HK-2 (cell line): ENCODE data around the gene RFPL4A.
A peak's percentile ranks its signal among the peaks of the same experiment; 100 is the strongest.
"Not testable (repeated sequence)": the region's sequence is repeated elsewhere in the genome, so short reads cannot be mapped to it uniquely, and the experiment has no call there.

ENCODE experiments used
- DNase-seq: peaks from one replicate; pipeline ENCODE4 v3.0.0-alpha.2; 2018; ENCODE audit not compliant: unreplicated experiment

RFPL4A gene

DNA sequence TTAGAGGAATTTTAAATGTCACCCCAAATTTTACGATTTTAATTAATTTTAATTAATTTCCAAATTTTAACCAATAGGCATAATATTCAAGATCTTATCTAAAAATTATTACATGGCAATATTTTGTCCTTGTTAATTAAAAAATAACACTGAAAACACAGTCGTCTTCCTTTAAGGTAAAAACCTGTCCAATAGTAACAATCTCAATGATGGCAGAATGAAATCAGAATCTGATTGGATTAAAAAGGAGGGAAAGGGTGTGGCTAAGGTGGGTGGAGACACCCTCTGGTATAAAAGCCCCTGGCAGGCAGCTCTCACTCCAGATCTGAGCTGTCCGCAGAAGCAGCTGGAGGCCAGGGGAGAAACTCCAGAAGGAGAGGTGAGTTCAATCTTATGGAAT lies at the start of gene RFPL4A:
Gene RFPL4A, plus strand, starts transcription at position 301 of the 400 bp plus-strand sequence. CDS start 2,704 bp downstream, outside the sequence.
- not testable (repeated sequence) for DNase-seq

DNA sequence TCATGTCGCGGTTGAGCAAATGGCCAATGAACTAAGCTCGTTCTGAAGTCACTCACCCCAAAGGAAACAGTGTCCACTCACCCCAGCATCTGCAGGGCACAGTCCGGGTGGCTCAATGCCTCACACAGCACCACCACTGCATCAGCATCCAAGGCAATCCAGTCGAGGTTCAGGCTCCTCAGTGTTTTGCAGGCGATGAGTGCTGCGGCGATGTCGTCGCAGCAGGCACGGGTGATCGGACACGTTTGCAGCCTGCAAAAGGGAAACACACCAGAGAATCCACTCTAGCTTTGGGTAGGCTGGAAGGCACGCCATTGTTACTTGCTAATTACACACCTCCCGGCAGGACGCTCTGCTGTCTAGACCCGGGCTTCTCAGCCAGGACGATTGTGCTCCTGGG lies 47.2 kb upstream of the RFPL4A start:
- no peak for DNase-seq

DNA sequence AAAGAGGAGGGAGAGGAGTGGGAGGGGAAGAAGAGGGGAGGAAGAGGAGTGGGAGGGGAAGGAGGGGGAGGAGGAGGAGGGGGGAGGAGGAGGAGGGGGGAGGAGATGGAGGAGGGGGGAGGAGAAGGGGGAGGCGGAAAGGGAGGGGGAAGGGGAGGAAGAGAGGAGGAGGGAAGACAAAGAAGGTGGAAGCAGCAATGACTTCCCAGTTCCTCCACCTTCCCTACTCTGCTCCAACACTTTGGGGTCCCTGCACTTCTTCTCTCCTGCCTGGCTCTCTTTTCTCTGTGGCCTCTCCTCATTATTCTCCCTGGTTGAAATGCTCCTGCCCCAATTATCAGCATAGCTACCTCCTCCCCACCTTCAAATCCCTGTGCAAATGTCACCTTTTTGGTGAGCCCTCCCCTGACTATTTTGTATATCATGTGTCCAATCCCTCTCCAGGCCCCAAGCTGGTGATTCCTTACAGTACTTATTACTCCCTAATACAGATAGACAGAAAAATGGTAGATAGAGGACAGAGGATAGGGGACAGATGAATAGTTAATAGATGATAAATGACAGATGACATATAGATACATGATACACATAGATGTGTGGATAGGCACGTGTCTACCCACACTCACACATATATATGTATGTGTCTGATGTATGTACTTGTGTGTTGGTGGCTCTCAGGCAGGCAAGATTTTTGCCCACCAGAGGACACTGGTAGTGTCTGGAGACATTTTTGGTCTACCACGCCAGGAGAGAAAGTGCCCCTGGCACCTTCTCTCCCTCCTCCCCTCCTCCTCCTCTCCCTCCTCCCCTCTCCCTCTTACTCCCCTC lies 45.9 kb upstream of the RFPL4A start:
- no peak for DNase-seq

DNA sequence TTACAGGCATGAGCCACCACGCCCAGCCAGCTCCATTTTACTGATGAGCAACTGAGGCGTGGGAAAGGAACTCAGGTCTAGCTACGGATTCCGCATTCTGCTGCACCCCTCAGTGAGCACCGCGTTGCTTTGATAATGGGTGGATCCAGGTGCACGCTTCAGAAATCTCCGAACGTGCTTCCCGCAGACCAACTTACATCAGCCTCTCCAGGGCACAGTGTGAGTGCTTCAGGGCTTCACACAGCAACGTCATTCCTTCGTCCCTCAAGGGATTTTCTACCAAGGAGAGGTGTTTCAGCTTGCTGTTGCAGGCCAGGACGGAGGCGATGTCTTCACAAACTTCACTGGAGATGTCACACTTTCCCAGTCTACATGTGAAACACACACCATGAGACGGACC lies 42.4 kb upstream of the RFPL4A start:
- no peak for DNase-seq

- DNase-seq, result no peak
Measured at GRCh38 chr19:55717251-55717650, 41.6 kb upstream of the RFPL4A start.

DNA sequence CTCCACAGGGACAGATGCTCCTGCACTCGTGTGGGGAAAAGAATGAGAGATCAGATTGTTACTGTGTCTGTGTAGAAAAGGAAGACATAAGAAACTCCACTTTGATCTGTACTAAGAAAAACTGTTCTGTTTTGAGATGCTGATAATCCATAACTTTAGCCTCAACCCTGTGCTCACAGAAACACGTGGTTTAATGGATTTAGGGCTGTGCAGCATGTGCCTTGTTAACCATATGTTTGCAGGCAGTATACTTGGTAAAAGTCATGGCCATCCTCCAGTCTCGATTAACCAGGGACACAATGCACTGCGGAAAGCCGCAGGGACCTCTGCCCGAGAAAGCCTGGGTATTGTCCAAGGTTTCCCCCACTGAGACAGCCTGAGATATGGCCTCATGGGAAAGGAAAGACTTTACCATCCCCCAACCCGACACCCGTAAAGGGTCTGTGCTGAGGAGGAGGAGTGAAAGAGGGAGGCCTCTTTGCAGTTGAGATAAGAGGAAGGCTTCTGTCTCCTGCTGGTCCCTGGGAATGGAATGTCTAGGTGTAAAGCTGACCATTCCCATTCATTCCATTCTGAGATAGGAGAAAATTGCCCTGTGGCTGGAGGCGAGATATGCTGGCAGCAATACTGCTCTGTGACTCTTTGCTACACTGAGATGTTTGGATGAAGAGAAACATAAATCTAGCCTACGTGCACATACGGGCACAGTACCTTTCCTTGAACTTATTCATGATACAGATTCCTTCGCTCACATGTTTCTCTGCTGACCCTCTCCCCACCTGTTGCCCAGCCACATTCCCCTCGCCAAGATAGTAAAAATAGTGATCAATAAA lies 40.8 kb upstream of the RFPL4A start:
- DNase-seq, result not testable (repeated sequence)

GRCh38 chr19:55720214-55720746 lies 38.6 kb upstream of the RFPL4A start:
- DNase-seq, result no peak

DNA sequence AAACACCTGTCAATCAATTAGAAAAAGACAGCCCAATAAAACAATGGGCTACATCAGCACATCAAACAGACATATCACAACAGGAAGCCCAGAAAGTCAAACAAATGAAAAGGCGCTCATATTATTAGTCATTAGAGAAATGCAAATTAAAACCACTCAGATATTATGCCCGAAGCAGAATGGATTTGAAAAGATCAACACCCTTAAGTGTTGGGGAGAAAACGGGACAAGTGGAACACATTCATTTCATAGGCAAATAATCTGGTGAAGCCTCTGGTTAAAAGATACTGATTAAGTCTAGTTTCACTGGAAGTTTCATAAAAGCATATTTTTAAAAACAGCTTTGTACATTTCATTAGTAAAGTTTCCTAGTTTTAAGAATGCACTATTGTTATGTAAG lies 38.1 kb upstream of the RFPL4A start:
- no peak for DNase-seq

DNA sequence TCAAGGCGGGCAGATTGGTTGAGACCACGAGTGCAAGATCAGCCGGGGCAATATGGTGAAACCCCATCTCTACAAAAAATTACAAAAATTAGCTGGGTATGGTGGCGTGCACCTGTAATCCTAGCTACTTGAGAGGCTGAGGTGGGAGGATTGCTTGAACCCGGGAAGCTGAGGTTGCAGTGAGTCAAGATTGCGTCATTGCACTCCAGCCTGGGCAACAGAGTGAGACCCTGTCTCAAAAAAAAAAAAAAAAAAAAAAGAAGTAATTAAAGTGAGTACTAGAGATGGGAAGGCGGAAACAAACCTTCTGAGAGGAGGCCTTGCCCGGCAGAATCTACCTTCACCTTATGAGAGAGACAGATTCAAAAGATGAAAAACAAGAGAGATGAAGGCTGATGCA lies 35.4 kb upstream of the RFPL4A start:
- no peak for DNase-seq

DNA sequence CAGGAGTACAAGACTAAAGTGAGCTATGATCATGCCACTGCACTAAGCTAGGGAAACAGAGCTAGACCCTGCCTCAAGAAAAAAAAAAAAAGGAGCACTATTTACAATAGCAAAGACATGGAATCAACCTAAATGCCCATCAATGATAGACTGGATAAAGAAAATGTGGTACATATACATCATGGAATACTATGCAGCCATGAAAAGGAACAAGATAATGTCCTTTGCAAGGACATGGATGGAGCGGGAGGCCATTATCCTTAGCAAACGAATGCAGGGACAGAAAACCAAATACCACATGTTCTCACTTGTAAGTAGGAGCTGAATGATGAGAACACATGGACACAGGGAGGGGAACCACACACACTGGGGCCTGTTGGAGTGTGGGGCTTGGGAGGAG lies 28.5 kb upstream of the RFPL4A start:
- not testable (repeated sequence) for DNase-seq

GRCh38 chr19:55738302-55738701 lies 20.6 kb upstream of the RFPL4A start, which contains the start of gene NLRP9:
TSS of gene NLRP9 (minus strand) at chr19:55738402. CDS start at chr19:55738374, 28 bp downstream.
- DNase-seq, result no peak

DNA sequence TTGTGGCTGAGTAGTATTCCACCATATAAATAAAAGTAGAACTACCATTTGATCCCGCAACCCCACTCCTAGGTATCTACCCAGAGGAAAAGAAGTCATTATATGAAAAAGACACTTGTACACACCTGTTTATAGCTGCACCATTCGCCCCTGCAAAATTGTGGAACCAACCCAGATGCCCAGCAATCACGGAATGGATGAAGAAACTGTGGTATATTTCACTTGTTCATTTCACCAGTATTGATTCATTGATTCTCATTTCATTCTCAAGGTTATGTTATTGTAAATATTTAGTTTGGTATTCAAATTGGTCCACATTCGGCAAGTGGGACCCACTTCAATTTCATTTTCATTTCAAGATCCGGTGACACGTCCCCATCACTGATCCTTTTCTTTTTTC lies 8.2 kb upstream of the RFPL4A start:
- no peak for DNase-seq

DNA sequence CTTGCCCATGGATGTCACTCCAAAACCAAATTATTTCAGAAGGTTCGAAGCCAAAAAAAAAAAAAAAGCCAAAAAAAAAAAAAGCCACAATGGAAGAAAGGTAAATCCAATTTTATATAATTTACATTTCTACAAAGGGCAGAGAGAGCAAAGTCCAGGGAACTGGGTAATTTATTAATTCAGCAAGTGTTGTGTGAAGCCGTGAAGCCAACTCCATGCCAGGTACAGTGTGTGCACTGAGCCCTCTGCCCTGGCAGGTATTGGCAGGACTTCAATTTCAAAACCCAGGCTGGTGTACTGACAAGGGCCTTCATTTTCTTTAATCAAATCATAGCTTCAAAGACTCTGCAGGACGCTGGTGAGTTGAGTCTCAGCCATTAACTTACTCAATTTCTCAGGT lies 5.5 kb upstream of the RFPL4A start:
- no peak for DNase-seq

DNA sequence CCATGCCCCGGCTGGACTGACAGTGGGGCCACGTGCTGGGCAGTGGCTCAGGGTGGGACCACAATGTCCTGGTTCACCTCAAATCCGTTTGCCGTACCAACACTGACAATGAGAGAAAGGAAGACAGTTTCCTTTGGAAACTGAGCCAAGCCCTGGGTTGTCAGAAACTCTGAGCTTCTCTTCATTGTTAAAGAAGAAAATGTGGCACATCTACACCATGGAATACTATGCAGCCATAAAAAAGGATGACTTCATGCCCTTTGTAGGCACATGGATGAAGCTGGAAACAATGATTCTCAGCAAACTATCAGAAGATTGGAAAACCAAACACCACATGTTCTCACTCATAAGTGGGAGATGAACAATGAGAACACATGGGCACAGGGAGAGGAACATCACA lies 2.1 kb upstream of the RFPL4A start:
- not testable (repeated sequence) for DNase-seq

GRCh38 chr19:55766466-55766865 lies 7.6 kb downstream of the RFPL4A start:
- DNase-seq, result no peak

- not testable (repeated sequence) for DNase-seq
Measured at GRCh38 chr19:55768818-55769217, 9.9 kb downstream of the RFPL4A start, which contains the start of gene RFPL4AL1. TSS of gene RFPL4AL1 (plus strand) at chr19:55769118. CDS start at chr19:55771805, 2,687 bp downstream.

DNA sequence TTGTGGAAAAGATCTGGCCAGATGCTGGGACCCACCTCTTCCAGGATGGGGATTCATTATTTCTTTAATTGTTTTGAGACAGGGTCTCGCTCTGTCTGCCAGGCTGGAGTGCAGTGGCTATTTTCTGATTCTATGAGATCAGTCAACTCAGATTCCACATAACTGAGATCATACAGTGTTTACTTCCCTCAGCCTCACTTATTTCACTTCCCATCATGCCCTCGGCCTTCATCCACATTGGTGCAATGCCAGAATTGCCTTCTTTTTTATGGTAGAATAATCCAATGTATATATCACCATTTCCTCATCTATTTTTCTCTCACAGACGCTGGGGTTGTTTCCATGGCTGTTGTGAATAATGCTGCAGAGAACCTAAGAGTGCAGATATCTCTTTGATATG lies 10.7 kb downstream of the RFPL4A start:
- DNase-seq, result not testable (repeated sequence)

DNA sequence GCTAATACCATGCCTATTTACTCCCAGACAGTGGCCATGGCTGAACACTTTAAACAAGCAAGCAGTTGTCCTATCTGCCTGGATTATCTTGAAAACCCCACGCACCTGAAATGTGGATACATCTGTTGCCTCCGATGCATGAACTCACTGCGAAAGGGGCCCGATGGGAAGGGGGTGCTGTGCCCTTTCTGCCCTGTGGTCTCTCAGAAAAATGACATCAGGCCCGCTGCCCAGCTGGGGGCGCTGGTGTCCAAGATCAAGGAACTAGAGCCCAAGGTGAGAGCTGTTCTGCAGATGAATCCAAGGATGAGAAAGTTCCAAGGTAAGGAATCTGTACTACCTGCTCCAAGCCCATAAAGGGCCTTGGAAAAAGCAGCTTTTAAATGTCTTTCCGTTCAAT lies 18.6 kb downstream of the RFPL4A start:
- peak; percentile 6 for DNase-seq

DNA sequence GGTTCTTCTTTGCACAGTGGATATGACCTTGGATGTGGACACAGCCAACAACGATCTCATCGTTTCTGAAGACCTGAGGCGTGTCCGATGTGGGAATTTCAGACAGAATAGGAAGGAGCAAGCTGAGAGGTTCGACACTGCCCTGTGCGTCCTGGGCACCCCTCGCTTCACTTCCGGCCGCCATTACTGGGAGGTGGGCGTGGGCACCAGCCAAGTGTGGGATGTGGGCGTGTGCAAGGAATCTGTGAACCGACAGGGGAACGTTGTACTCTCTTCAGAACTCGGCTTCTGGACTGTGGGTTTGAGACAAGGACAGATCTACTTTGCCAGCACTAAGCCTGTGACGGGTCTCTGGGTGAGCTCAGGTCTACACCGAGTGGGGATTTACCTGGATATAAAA lies 19.4 kb downstream of the RFPL4A start:
- DNase-seq, result no peak

DNA sequence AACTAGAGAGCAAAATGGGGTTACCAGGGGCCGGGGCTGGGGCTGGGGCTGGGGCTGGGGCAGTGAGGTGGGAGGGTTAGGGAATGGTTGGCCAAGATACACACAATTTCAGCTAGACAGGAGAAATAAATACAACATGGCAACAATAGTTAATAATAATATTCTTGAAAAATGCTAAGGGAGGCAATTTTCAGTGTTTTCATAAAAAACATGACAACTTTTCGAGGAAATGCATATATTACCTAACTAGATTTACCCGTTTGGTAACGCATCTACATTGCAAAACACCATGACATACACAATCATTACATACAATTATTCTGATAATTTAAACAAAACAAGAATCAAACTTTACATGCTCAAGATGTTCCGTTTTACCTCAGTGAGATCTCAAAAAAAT lies 22.2 kb downstream of the RFPL4A start:
- no peak for DNase-seq

DNA sequence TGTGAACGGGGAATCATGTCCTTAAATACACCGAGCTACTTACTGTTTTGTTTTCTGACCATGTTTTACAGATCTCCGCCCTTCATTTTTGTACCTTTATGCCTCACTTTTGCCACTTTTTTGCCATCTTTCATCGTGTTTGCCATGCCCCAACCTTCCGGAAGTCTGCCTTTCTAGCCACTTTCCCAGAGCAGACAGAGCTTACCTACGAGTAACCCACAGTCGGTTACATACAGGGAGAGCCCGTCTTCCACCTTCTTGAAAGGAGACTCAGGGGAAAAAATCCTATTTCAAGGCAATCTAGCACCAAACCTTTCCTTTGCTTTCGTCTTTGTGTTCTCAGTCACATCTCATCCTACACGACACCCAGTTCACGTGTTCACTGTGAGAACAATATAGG lies 36.1 kb downstream of the RFPL4A start:
- DNase-seq, result no peak

- no peak for DNase-seq
Measured at GRCh38 chr19:55801416-55801815, 42.5 kb downstream of the RFPL4A start.
